Measurements from ENCODE around the gene ZNF423.

- TF ChIP-seq CTCF (IDR thresholded peaks at IDR 0.05; ENCODE audit: low read length) (no peak), EZH2phosphoT487 (IDR thresholded peaks at IDR 0.05; ENCODE audit: low read length) (no peak), EZH2 (optimal IDR thresholded peaks at IDR 0.05; ENCODE audit: low read depth, low read length) (no peak)
Observed at GRCh38 chr16:49800441-49800840, 55.5 kb downstream of the ZNF423 start.

All from MM.1S (cell line).